T-helper 2 cell treated with Interferon-gamma antibody and Interleukin-4, amounts not matched to agents 5 μg/mL and 100 μg/mL, for 36 hours (primary cell): ENCODE results near the gene HESX1.
A peak's percentile ranks its signal among the peaks of the same experiment; 100 is the strongest.

ENCODE experiments used
- DNase-seq: peaks from one replicate; pipeline ENCODE4 v3.0.0; 2021; ENCODE audit warnings: low spot score
- H3K27ac Mint-ChIP-seq: one replicate; pipeline ENCODE4 v1.8.0; 2021; ENCODE audit warnings: mild to moderate bottlenecking, mixed read lengths
- H3K27me3 Mint-ChIP-seq: one replicate; pipeline ENCODE4 v1.8.0; 2021; ENCODE audit warnings: low read depth, mixed read lengths
- H3K36me3 Mint-ChIP-seq: one replicate; pipeline ENCODE4 v1.8.0; 2021; ENCODE audit warnings: low read depth, mixed read lengths
- H3K4me1 Mint-ChIP-seq: one replicate; pipeline ENCODE4 v1.8.0; 2021; ENCODE audit warnings: low read depth, mixed read lengths
- H3K4me3 Mint-ChIP-seq: one replicate; pipeline ENCODE4 v1.8.0; 2022; ENCODE audit warnings: mild to moderate bottlenecking, moderate library complexity, mixed read lengths
- H3K9me3 Mint-ChIP-seq: one replicate; pipeline ENCODE4 v1.8.0; 2021; ENCODE audit warnings: mixed read lengths

HESX1 gene

GRCh38 chr3:57184526-57184925, 15.3 kb downstream of the HESX1 start:
- Mint-ChIP-seq H3K4me3 (no peak overlapping the region), H3K9me3 (no peaks in the 10 kb centered on the region), H3K4me1 (no peaks in the 10 kb centered on the region), H3K27me3 (peaks cover 15% of the 10 kb centered on the region), H3K36me3 (no peaks in the 10 kb centered on the region), H3K27ac (no peak overlapping the region)
- DNase-seq: no peak

- Mint-ChIP-seq H3K9me3 (no peaks in the 10 kb centered on the region), H3K36me3 (no peaks in the 10 kb centered on the region), H3K27me3 (peaks cover 23% of the 10 kb centered on the region), H3K27ac (no peak overlapping the region), H3K4me3 (no peak overlapping the region), H3K4me1 (no peaks in the 10 kb centered on the region)
- DNase-seq: no peak
Observed at GRCh38 chr3:57179580-57180410, 20.0 kb downstream of the HESX1 start.

- Mint-ChIP-seq H3K27me3 (peaks cover 40% of the 10 kb centered on the region), H3K4me3 (no peak overlapping the region), H3K36me3 (no peaks in the 10 kb centered on the region), H3K4me1 (no peaks in the 10 kb centered on the region), H3K27ac (no peak overlapping the region), H3K9me3 (no peaks in the 10 kb centered on the region)
- DNase-seq: no peak
Observed at GRCh38 chr3:57176045-57176444, 23.7 kb downstream of the HESX1 start.

GRCh38 chr3:57173687-57174086, 26.1 kb downstream of the HESX1 start:
- H3K27ac Mint-ChIP-seq: no peak overlapping the region
- no peak for DNase-seq
- no peaks in the 10 kb centered on the region for H3K9me3 Mint-ChIP-seq
- H3K4me1 Mint-ChIP-seq: no peaks in the 10 kb centered on the region
- no peaks in the 10 kb centered on the region for H3K36me3 Mint-ChIP-seq
- H3K27me3 Mint-ChIP-seq: peaks cover 41% of the 10 kb centered on the region
- no peak overlapping the region for H3K4me3 Mint-ChIP-seq

- Mint-ChIP-seq H3K27ac (no peak overlapping the region), H3K4me3 (no peak overlapping the region)
Observed at GRCh38 chr3:57170946-57171345, 28.8 kb downstream of the HESX1 start.

GRCh38 chr3:57169872-57170623, 29.7 kb downstream of the HESX1 start:
- Mint-ChIP-seq H3K27me3 (peaks cover 68% of the 10 kb centered on the region), H3K36me3 (no peaks in the 10 kb centered on the region), H3K27ac (no peak overlapping the region), H3K4me1 (peaks cover 1% of the 10 kb centered on the region), H3K4me3 (peak overlapping the region; percentile 53), H3K9me3 (no peaks in the 10 kb centered on the region)
- peak; percentile 43 for DNase-seq

More at GRCh38 chr3:57170946-57171345, 28.8 kb downstream of the HESX1 start:
- Mint-ChIP-seq H3K36me3 (no peaks in the 10 kb centered on the region), H3K4me1 (no peaks in the 10 kb centered on the region), H3K9me3 (no peaks in the 10 kb centered on the region), H3K27me3 (peaks cover 64% of the 10 kb centered on the region)
- no peak for DNase-seq

- peak overlapping the region; percentile 4 for H3K4me3 Mint-ChIP-seq
- H3K9me3 Mint-ChIP-seq: no peaks in the 10 kb centered on the region
- peaks cover 68% of the 10 kb centered on the region for H3K27me3 Mint-ChIP-seq
- no peak for DNase-seq
- H3K27ac Mint-ChIP-seq: no peak overlapping the region
- no peaks in the 10 kb centered on the region for H3K36me3 Mint-ChIP-seq
- H3K4me1 Mint-ChIP-seq: peaks cover 5% of the 10 kb centered on the region
Observed at GRCh38 chr3:57169108-57169507, 30.7 kb downstream of the HESX1 start.

- Mint-ChIP-seq H3K36me3 (no peaks in the 10 kb centered on the region), H3K4me1 (peaks cover 5% of the 10 kb centered on the region), H3K27ac (no peak overlapping the region), H3K27me3 (peaks cover 69% of the 10 kb centered on the region), H3K9me3 (no peaks in the 10 kb centered on the region), H3K4me3 (no peak overlapping the region)
- no peak for DNase-seq
Observed at GRCh38 chr3:57168151-57168550, 31.6 kb downstream of the HESX1 start.

GRCh38 chr3:57166660-57167059, 33.1 kb downstream of the HESX1 start:
- Mint-ChIP-seq H3K27ac (no peak overlapping the region), H3K4me3 (no peak overlapping the region), H3K9me3 (no peaks in the 10 kb centered on the region), H3K4me1 (peaks cover 5% of the 10 kb centered on the region), H3K27me3 (peaks cover 74% of the 10 kb centered on the region), H3K36me3 (peaks cover 2% of the 10 kb centered on the region)
- DNase-seq: no peak

GRCh38 chr3:57165641-57166040, 34.1 kb downstream of the HESX1 start:
- DNase-seq: no peak
- H3K27me3 Mint-ChIP-seq: peaks cover 76% of the 10 kb centered on the region
- peak overlapping the region; percentile 70 for H3K4me3 Mint-ChIP-seq
- no peaks in the 10 kb centered on the region for H3K9me3 Mint-ChIP-seq
- peaks cover 2% of the 10 kb centered on the region for H3K36me3 Mint-ChIP-seq
- no peak overlapping the region for H3K27ac Mint-ChIP-seq
- peaks cover 5% of the 10 kb centered on the region for H3K4me1 Mint-ChIP-seq

GRCh38 chr3:57164657-57165573, 34.9 kb downstream of the HESX1 start, which contains the start of gene IL17RD:
Gene IL17RD, minus strand, starts transcription at chr3:57165353. Its CDS starts 67 bp downstream, at chr3:57165286.
- no peak within 1 kb of the TSS for H3K27ac Mint-ChIP-seq
- peaks cover 79% of the 10 kb centered on the region for H3K27me3 Mint-ChIP-seq
- H3K9me3 Mint-ChIP-seq: no peaks in the 10 kb centered on the region
- DNase-seq: peak; percentile 35
- peaks cover 2% of the 10 kb centered on the region for H3K36me3 Mint-ChIP-seq
- H3K4me3 Mint-ChIP-seq: peak within 1 kb of the TSS; percentile 76
- peaks cover 5% of the 10 kb centered on the region for H3K4me1 Mint-ChIP-seq

- Mint-ChIP-seq H3K4me3 (peak overlapping the region; percentile 76), H3K36me3 (peaks cover 2% of the 10 kb centered on the region), H3K27me3 (peaks cover 81% of the 10 kb centered on the region), H3K9me3 (no peaks in the 10 kb centered on the region), H3K4me1 (peaks cover 8% of the 10 kb centered on the region), H3K27ac (no peak overlapping the region)
- DNase-seq: peak; percentile 32
Observed at GRCh38 chr3:57164217-57164656, 35.5 kb downstream of the HESX1 start.

- Mint-ChIP-seq H3K36me3 (peaks cover 2% of the 10 kb centered on the region), H3K4me1 (peaks cover 13% of the 10 kb centered on the region), H3K27me3 (peaks cover 80% of the 10 kb centered on the region), H3K27ac (no peak overlapping the region), H3K9me3 (no peaks in the 10 kb centered on the region), H3K4me3 (peak overlapping the region; percentile 76)
- DNase-seq: no peak
Observed at GRCh38 chr3:57163751-57164150, 36.0 kb downstream of the HESX1 start.
